ENCODE measurements around the gene PEX19.

GRCh38 chr1:160255781-160256300 lies 29.1 kb downstream of the PEX19 start:
- no peak for TF ChIP-seq POLR2AphosphoS5 (IDR thresholded peaks at IDR 0.05)
- no peak for TF ChIP-seq CTCF (IDR thresholded peaks at IDR 0.05)
- TF ChIP-seq EP300 (IDR thresholded peaks at IDR 0.05), result no peak
